Measurements from ENCODE around the gene PCAT6.

DNA sequence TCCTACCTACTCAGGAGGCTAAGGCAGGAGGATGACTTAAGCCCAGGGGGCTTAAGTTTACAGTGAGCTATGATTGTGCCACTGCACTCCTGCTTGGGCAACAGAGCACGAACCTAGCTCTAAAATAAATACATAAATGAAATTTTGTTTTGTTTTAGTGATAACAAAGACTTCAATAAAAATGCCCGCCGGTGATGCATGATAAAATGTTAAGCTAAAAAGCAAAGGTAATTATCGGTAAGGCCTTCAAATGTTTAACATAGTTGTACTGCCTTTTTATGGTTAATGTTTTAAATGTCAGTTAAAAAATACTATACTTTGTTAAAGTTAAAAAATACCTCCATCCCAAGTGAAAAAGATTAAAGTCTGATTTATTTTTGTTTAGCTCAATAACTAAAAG is 29.6 kb upstream of the PCAT6 start:
- TF ChIP-seq, protein P1, sequence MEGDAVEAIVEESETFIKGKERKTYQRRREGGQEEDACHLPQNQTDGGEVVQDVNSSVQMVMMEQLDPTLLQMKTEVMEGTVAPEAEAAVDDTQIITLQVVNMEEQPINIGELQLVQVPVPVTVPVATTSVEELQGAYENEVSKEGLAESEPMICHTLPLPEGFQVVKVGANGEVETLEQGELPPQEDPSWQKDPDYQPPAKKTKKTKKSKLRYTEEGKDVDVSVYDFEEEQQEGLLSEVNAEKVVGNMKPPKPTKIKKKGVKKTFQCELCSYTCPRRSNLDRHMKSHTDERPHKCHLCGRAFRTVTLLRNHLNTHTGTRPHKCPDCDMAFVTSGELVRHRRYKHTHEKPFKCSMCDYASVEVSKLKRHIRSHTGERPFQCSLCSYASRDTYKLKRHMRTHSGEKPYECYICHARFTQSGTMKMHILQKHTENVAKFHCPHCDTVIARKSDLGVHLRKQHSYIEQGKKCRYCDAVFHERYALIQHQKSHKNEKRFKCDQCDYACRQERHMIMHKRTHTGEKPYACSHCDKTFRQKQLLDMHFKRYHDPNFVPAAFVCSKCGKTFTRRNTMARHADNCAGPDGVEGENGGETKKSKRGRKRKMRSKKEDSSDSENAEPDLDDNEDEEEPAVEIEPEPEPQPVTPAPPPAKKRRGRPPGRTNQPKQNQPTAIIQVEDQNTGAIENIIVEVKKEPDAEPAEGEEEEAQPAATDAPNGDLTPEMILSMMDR (IDR thresholded peaks at IDR 0.05) = no peak
- no peak for TF ChIP-seq EP300 (IDR thresholded peaks at IDR 0.05)
- TF ChIP-seq POLR2A (IDR thresholded peaks at IDR 0.05) = no peak
- no peak for TF ChIP-seq POLR2AphosphoS5 (IDR thresholded peaks at IDR 0.05)

All from suprapubic skin (tissue), 4 donors.